IMR-90 (cell line): ENCODE results near the gene RNASE4. TPM values are rescaled to one million over a fixed set of nuclear protein-coding genes. Genes with fewer than 3 reads are reported as not detected.

Experiments
- ATAC-seq: fragments of 200-7000 bp; cut with Tn5 transposase; 2 replicates; pipeline ENCODE4 v1.9.1; 2020; ENCODE audit warnings: low read depth, mild to moderate bottlenecking, moderate library complexity
- BruUV-seq: library from RNA; stranded (reverse); fragments of 400-500 nt; replicated peaks from 2 replicates; lab custom pipeline; 2021; lab: Mats Ljungman, UMichigan
- CTCF ChIA-PET: fragments of 300-600 bp; formaldehyde crosslinking; extraction: SDS; loops from one replicate; lab custom pipeline; 2021; ENCODE audit warnings: antibody characterized with exemption; lab: Yijun Ruan, JAX
- POLR2A ChIA-PET: fragments of 300-600 bp; sonication (Branson Sonifier 250); formaldehyde crosslinking; loops from one replicate; lab custom pipeline; 2022; ENCODE audit warnings: antibody characterized with exemption; ENCODE audit not compliant: unreplicated experiment; lab: Charles Lee
- DNase-seq: peaks from one replicate; pipeline ENCODE4 v3.0.0; 2013
- H2AFZ ChIP-seq: replicated peaks from 2 replicates; pipeline ENCODE3; 2013; ENCODE audit warnings: low read length, mild to moderate bottlenecking; ENCODE audit not compliant: poor library complexity
- H2AK5ac ChIP-seq: 2 replicates; pipeline ENCODE4 v1.6.1; 2013; ENCODE audit warnings: low read depth, low read length, inconsistent platforms
- H2AK9ac ChIP-seq: replicated peaks from 2 replicates; pipeline ENCODE3; 2013; ENCODE audit warnings: mild to moderate bottlenecking, low read depth, low read length, moderate library complexity; ENCODE audit not compliant: poor library complexity
- H2BK120ac ChIP-seq: 2 replicates; pipeline ENCODE4 v1.6.1; 2013; ENCODE audit warnings: low read depth, low read length, inconsistent platforms
- H2BK15ac ChIP-seq: 3 replicates; pipeline ENCODE4 v1.6.1; 2013; ENCODE audit warnings: low read depth, low read length, inconsistent platforms
- H2BK20ac ChIP-seq: 2 replicates; pipeline ENCODE4 v1.6.1; 2013; ENCODE audit warnings: low read depth, mild to moderate bottlenecking, inconsistent platforms, low read length, moderate library complexity
- H2BK5ac ChIP-seq: 2 replicates; pipeline ENCODE4 v1.6.1; 2013; ENCODE audit warnings: mild to moderate bottlenecking, low read depth, low read length, inconsistent platforms; ENCODE audit not compliant: poor library complexity, severe bottlenecking
- H3K14ac ChIP-seq: replicated peaks from 2 replicates; pipeline ENCODE4 v1.6.1; 2013; ENCODE audit warnings: low read depth, low read length, inconsistent platforms
- H3K18ac ChIP-seq: 2 replicates; pipeline ENCODE4 v1.6.1; 2013; ENCODE audit warnings: low read depth, low read length, control low read depth
- H3K23ac ChIP-seq: 2 replicates; pipeline ENCODE4 v1.6.1; 2013; ENCODE audit warnings: low read depth, low read length, inconsistent platforms
- H3K27ac ChIP-seq: 2 replicates; pipeline ENCODE4 v1.5.1; 2013; ENCODE audit warnings: mild to moderate bottlenecking, control low read depth, low read length; ENCODE audit not compliant: insufficient read depth
- H3K27me3 ChIP-seq: 2 replicates; pipeline ENCODE4 v1.6.1; 2013; ENCODE audit warnings: low read length; ENCODE audit not compliant: control insufficient read depth, insufficient read depth
- H3K36me3 ChIP-seq: 2 replicates; pipeline ENCODE4 v1.6.1; 2013; ENCODE audit warnings: low read length, mixed read lengths; ENCODE audit not compliant: control insufficient read depth, insufficient read depth
- H3K4ac ChIP-seq: 2 replicates; pipeline ENCODE4 v1.6.1; 2013; ENCODE audit warnings: low read depth, low read length, inconsistent platforms
- H3K4me1 ChIP-seq: 2 replicates; pipeline ENCODE4 v1.6.1; 2013; ENCODE audit warnings: low read length, mixed read lengths; ENCODE audit not compliant: control insufficient read depth, insufficient read depth
- H3K4me2 ChIP-seq: 2 replicates; pipeline ENCODE4 v1.6.1; 2013; ENCODE audit warnings: low read depth, mild to moderate bottlenecking, control low read depth, low read length, moderate library complexity
- H3K4me3 ChIP-seq: 2 replicates; pipeline ENCODE4 v1.5.1; 2013; ENCODE audit warnings: low read depth, mild to moderate bottlenecking, control low read depth, low read length, moderate library complexity; ENCODE audit not compliant: insufficient read depth
- H3K56ac ChIP-seq: 2 replicates; pipeline ENCODE4 v1.6.1; 2013; ENCODE audit warnings: low read length, inconsistent platforms; ENCODE audit not compliant: insufficient read depth; ENCODE audit errors: extremely low read depth
- H3K79me1 ChIP-seq, 2 experiments: 2 replicates each; pipeline ENCODE4 v1.6.1; 2013; ENCODE audit warnings: low read length in 2 of 2, inconsistent platforms in 1 of 2, low read depth in 1 of 2
- H3K9ac ChIP-seq: 2 replicates; pipeline ENCODE4 v1.6.1; 2013; ENCODE audit warnings: low read depth, low read length, control low read depth
- H3K9me1 ChIP-seq: 2 replicates; pipeline ENCODE4 v1.6.1; 2013; ENCODE audit warnings: low read length, inconsistent platforms; ENCODE audit not compliant: insufficient read depth
- H3K9me3 ChIP-seq: 2 replicates; pipeline ENCODE4 v1.6.1; 2013; ENCODE audit warnings: low read length; ENCODE audit not compliant: control insufficient read depth, insufficient read depth
- H4K20me1 ChIP-seq: 2 replicates; pipeline ENCODE4 v1.6.1; 2013; ENCODE audit warnings: low read length, inconsistent platforms; ENCODE audit not compliant: insufficient read depth
- H4K5ac ChIP-seq: 2 replicates; pipeline ENCODE4 v1.6.1; 2013; ENCODE audit warnings: mild to moderate bottlenecking, low read depth, low read length, control low read depth
- H4K8ac ChIP-seq, 2 experiments: 2 replicates each; pipeline ENCODE4 v1.6.1; 2013; ENCODE audit warnings: low read depth in 2 of 2, low read length in 2 of 2, control low read depth in 1 of 2, inconsistent platforms in 1 of 2
- H4K91ac ChIP-seq: 2 replicates; pipeline ENCODE4 v1.6.1; 2013; ENCODE audit warnings: low read depth, low read length, inconsistent platforms; ENCODE audit not compliant: insufficient read depth
- BHLHE40 ChIP-seq: fragments of 150-350 bp; IDR thresholded peaks from 2 replicates; pipeline ENCODE4 v1.6.1; 2016; ENCODE audit warnings: mild to moderate bottlenecking, low read depth, low read length
- CEBPB ChIP-seq: IDR thresholded peaks from 2 replicates; pipeline ENCODE4 v1.6.1; 2012; ENCODE audit warnings: low read depth, low read length, improper control_type of control experiment
- CHD1 ChIP-seq: IDR thresholded peaks from 2 replicates; pipeline ENCODE4 v1.6.1; 2012; ENCODE audit warnings: low read depth, low read length, improper control_type of control experiment
- CTCF ChIP-seq: conservative IDR thresholded peaks from 2 replicates; pipeline ENCODE4 v1.5.1; 2012; ENCODE audit warnings: mild to moderate bottlenecking, low read depth, low read length, improper control_type of control experiment
- ELK1 ChIP-seq: fragments of 150-350 bp; IDR thresholded peaks from 2 replicates; pipeline ENCODE4 v1.6.1; 2016; ENCODE audit warnings: low read depth, mild to moderate bottlenecking, low read length, moderate library complexity, borderline replicate concordance
- FOS ChIP-seq: fragments of 150-350 bp; IDR thresholded peaks from 2 replicates; pipeline ENCODE4 v1.6.1; 2016; ENCODE audit warnings: low read depth, low read length
- MAZ ChIP-seq: IDR thresholded peaks from 2 replicates; pipeline ENCODE4 v1.6.1; 2012; ENCODE audit warnings: low read depth, mild to moderate bottlenecking, low read length, improper control_type of control experiment, moderate library complexity, borderline replicate concordance
- MXI1 ChIP-seq: IDR thresholded peaks from 2 replicates; pipeline ENCODE4 v1.6.1; 2012; ENCODE audit warnings: low read depth, mild to moderate bottlenecking, low read length, moderate library complexity, borderline replicate concordance
- RAD21 ChIP-seq: IDR thresholded peaks from 2 replicates; pipeline ENCODE4 v1.6.1; 2012; ENCODE audit warnings: low read length, improper control_type of control experiment
- SMC3 ChIP-seq: fragments of 150-350 bp; IDR thresholded peaks from 2 replicates; pipeline ENCODE4 v1.6.1; 2016; ENCODE audit warnings: low read depth, mild to moderate bottlenecking, antibody characterized with exemption, low read length, moderate library complexity
- USF2 ChIP-seq: fragments of 150-350 bp; IDR thresholded peaks from 2 replicates; pipeline ENCODE4 v1.6.1; 2017; ENCODE audit warnings: mild to moderate bottlenecking, antibody characterized with exemption, low read length, low read depth
- WGBS, 2 experiments: methylation state at CpG; one replicate each; pipeline versions ENCODE4 v1.1.5 to v1.1.7; 2013; ENCODE audit warnings: missing lambda C conversion rate in 2 of 2; ENCODE audit not compliant: insufficient read length in 1 of 2; ENCODE audit errors: extremely low coverage in 2 of 2; 5-methylcytosine and 5-hydroxymethylcytosine counted together
- dilution Hi-C: fragments of 300-500 bp; cut with HindIII; formaldehyde crosslinking; loops from one replicate; pipeline ENCODE4 v1.14.3; 2018; ENCODE audit warnings: low sequenced_read_pairs; ENCODE audit not compliant: unreplicated experiment
- in situ Hi-C: fragments of 300-500 bp; cut with MboI; formaldehyde crosslinking; loops from 3 replicates; pipeline ENCODE4 v1.14.3; 2019; ENCODE audit warnings: low sequenced_read_pairs, inconsistent platforms, mixed read lengths
- intact Hi-C: fragments of 100-400 bp; cut with micrococcal nuclease; formaldehyde crosslinking; loops from 2 replicates; pipeline ENCODE4 v1.10.0; 2022
- polyA plus RNA-seq, 3 experiments: library from polyadenylated mRNA; depleted of rRNA; stranded (reverse); fragments of >200 nt; gene quantifications; 2 replicates each; pipeline ENCODE4 v1.2.3, GENCODE V29; 2012; ENCODE audit warnings: low replicate concordance in 1 of 3
- total RNA-seq: library from RNA; depleted of rRNA; stranded (reverse); fragments of >200 nt; gene quantifications from 2 replicates; pipeline ENCODE4 v1.2.3, GENCODE V29; 2012

The RNASE4 gene
- total and polyA plus RNA-seq, 2 of the 4 experiments (the other 2 are of a cell fraction), result 10.4 to 11.6 TPM

- Histone ChIP-seq H3K4me3 (no peak overlapping the region), H3K4ac (no peak overlapping the region), H2AK9ac (no peak overlapping the region), H3K9me3 (peaks cover 8% of the 10 kb centered on the region), H3K18ac (no peak overlapping the region), H2BK120ac (no peak overlapping the region), H3K36me3 (no peaks in the 10 kb centered on the region), H3K27me3 (no peaks in the 10 kb centered on the region), H2BK20ac (no peak overlapping the region), H2AK5ac (no peak overlapping the region), H4K91ac (no peak overlapping the region), H3K4me2 (no peak overlapping the region), H4K5ac (no peak overlapping the region), H4K8ac (no peak overlapping the region), H2BK15ac (no peak overlapping the region), H3K79me1 (no peaks in the 10 kb centered on the region), H4K20me1 (no peaks in the 10 kb centered on the region), H3K27ac (no peak overlapping the region), H2BK5ac (no peak overlapping the region), H3K23ac (no peak overlapping the region), H3K14ac (no peak overlapping the region), H3K9me1 (no peaks in the 10 kb centered on the region), H2AFZ (no peak overlapping the region), H3K9ac (no peak overlapping the region), H3K56ac (no peak overlapping the region), H3K4me1 (no peaks in the 10 kb centered on the region)
- TF ChIP-seq SMC3 (no peak), USF2 (no peak), CHD1 (no peak), CTCF (no peak), MAZ (no peak), CEBPB (no peak), BHLHE40 (no peak), MXI1 (no peak), FOS (no peak), RAD21 (no peak), ELK1 (no peak)
- intact Hi-C loops (no loop called here), in situ Hi-C loops (no loop called here), dilution Hi-C loops (no loop called here)
- ChIA-PET POLR2A (no interaction called here), CTCF (no interaction called here)
- ATAC-seq (no peak), DNase-seq (no peak)
- BruUV-seq, result no TSS peak
- WGBS, 2 experiments, result 100% methylated on average over 1 of the region's 2 CpGs; no CpG with 5 or more reads in 1 of the 2 experiments
Measured at GRCh38 chr14:20748439-20748838, 64.1 kb downstream of the RNASE4 start.
